Adipocyte (in vitro differentiated cells): Measurements from ENCODE around the gene USP17L18.
"Not testable (repeated sequence)": the region's sequence is repeated elsewhere in the genome, so short reads cannot be mapped to it uniquely, and the experiment has no call there.

Source experiments
- DNase-seq: peaks from one replicate; pipeline ENCODE4 v3.0.0-alpha.2; 2015; ENCODE audit warnings: low read depth
- H3K27me3 ChIP-seq: replicated peaks from 2 replicates; pipeline ENCODE4 v1.7.0; 2013; ENCODE audit warnings: mild to moderate bottlenecking, low read length, moderate library complexity; ENCODE audit not compliant: control insufficient read depth, insufficient read depth
- H3K36me3 ChIP-seq: 2 replicates; pipeline ENCODE4 v1.7.0; 2013; ENCODE audit warnings: low read length, mild to moderate bottlenecking, moderate library complexity; ENCODE audit not compliant: control insufficient read depth, insufficient read depth, severe bottlenecking
- H3K4me1 ChIP-seq: 2 replicates; pipeline ENCODE4 v1.7.0; 2013; ENCODE audit warnings: mild to moderate bottlenecking, low read length, moderate library complexity; ENCODE audit not compliant: control insufficient read depth, insufficient read depth
- H3K4me3 ChIP-seq: 2 replicates; pipeline ENCODE4 v1.7.0; 2013; ENCODE audit warnings: mild to moderate bottlenecking, low read length, moderate library complexity
- H3K9ac ChIP-seq: 2 replicates; pipeline ENCODE4 v1.7.0; 2013; ENCODE audit warnings: mild to moderate bottlenecking, low read length, moderate library complexity
- H3K9me3 ChIP-seq: 2 replicates; pipeline ENCODE4 v1.7.0; 2013; ENCODE audit warnings: mild to moderate bottlenecking, low read length, moderate library complexity; ENCODE audit not compliant: control insufficient read depth

The USP17L18 gene

GRCh38 chr4:9247953-9248680, at the start of gene USP17L18:
TSS of gene USP17L18 (plus strand) at chr4:9248630. CDS start at chr4:9248630, 0 bp downstream.
- not testable (repeated sequence) for H3K9ac ChIP-seq, H3K9me3 ChIP-seq, DNase-seq, H3K4me3 ChIP-seq, H3K27me3 ChIP-seq, H3K36me3 ChIP-seq, H3K4me1 ChIP-seq

- not testable (repeated sequence) for H3K36me3 ChIP-seq, H3K4me1 ChIP-seq, H3K9ac ChIP-seq, H3K9me3 ChIP-seq, DNase-seq, H3K27me3 ChIP-seq, H3K4me3 ChIP-seq
Observed at GRCh38 chr4:9210357-9210756, 38.1 kb upstream of the USP17L18 start, which contains the start of gene USP17L10. TSS of gene USP17L10 (plus strand) at chr4:9210657. CDS start at chr4:9210657, 0 bp downstream.

GRCh38 chr4:9214701-9215100, 33.7 kb upstream of the USP17L18 start:
- H3K4me1 ChIP-seq, H3K4me3 ChIP-seq, DNase-seq, H3K27me3 ChIP-seq, H3K9me3 ChIP-seq, H3K36me3 ChIP-seq, H3K9ac ChIP-seq: not testable (repeated sequence)

- H3K9me3 ChIP-seq, H3K9ac ChIP-seq, H3K4me3 ChIP-seq, DNase-seq, H3K36me3 ChIP-seq, H3K27me3 ChIP-seq, H3K4me1 ChIP-seq: not testable (repeated sequence)
Observed at GRCh38 chr4:9215105-9215504, 33.3 kb upstream of the USP17L18 start, which contains the start of gene USP17L11. TSS of gene USP17L11 (plus strand) at chr4:9215405. CDS start at chr4:9215405, 0 bp downstream.

GRCh38 chr4:9219852-9220251, 28.6 kb upstream of the USP17L18 start, which contains the start of gene USP17L12:
TSS of gene USP17L12 (plus strand) at chr4:9220152. CDS start at chr4:9220152, 0 bp downstream.
- H3K9ac ChIP-seq, H3K4me3 ChIP-seq, H3K4me1 ChIP-seq, H3K36me3 ChIP-seq, H3K27me3 ChIP-seq, H3K9me3 ChIP-seq, DNase-seq: not testable (repeated sequence)

GRCh38 chr4:9224596-9224995, 23.8 kb upstream of the USP17L18 start, which contains the start of gene USP17L13:
TSS of gene USP17L13 (plus strand) at chr4:9224896. CDS start at chr4:9224896, 0 bp downstream.
- H3K4me3 ChIP-seq, H3K27me3 ChIP-seq, H3K4me1 ChIP-seq, DNase-seq, H3K36me3 ChIP-seq, H3K9me3 ChIP-seq, H3K9ac ChIP-seq: not testable (repeated sequence)

- H3K9ac ChIP-seq, H3K27me3 ChIP-seq, H3K9me3 ChIP-seq, H3K4me1 ChIP-seq, H3K36me3 ChIP-seq, H3K4me3 ChIP-seq, DNase-seq: not testable (repeated sequence)
Observed at GRCh38 chr4:9230249-9230648, 18.2 kb upstream of the USP17L18 start.

- not testable (repeated sequence) for H3K27me3 ChIP-seq, H3K4me1 ChIP-seq, H3K4me3 ChIP-seq, H3K9me3 ChIP-seq, H3K9ac ChIP-seq, H3K36me3 ChIP-seq, DNase-seq
Observed at GRCh38 chr4:9234085-9234484, 14.3 kb upstream of the USP17L18 start, which contains the start of gene USP17L15. TSS of gene USP17L15 (plus strand) at chr4:9234385. CDS start at chr4:9234385, 0 bp downstream.

- not testable (repeated sequence) for H3K9ac ChIP-seq, DNase-seq, H3K9me3 ChIP-seq
Observed at GRCh38 chr4:9238461-9238860, 10.0 kb upstream of the USP17L18 start.

GRCh38 chr4:9243579-9243978, 4.9 kb upstream of the USP17L18 start, which contains the start of gene USP17L17:
TSS of gene USP17L17 (plus strand) at chr4:9243879. CDS start at chr4:9243879, 0 bp downstream.
- H3K4me1 ChIP-seq, H3K9ac ChIP-seq, H3K9me3 ChIP-seq, DNase-seq, H3K27me3 ChIP-seq, H3K36me3 ChIP-seq, H3K4me3 ChIP-seq: not testable (repeated sequence)

More at GRCh38 chr4:9238461-9238860, 10.0 kb upstream of the USP17L18 start:
- not testable (repeated sequence) for H3K27me3 ChIP-seq, H3K4me1 ChIP-seq, H3K36me3 ChIP-seq, H3K4me3 ChIP-seq

- H3K9ac ChIP-seq, H3K4me3 ChIP-seq, H3K36me3 ChIP-seq, H3K27me3 ChIP-seq, DNase-seq, H3K4me1 ChIP-seq, H3K9me3 ChIP-seq: not testable (repeated sequence)
Observed at GRCh38 chr4:9253078-9253477, 4.6 kb downstream of the USP17L18 start, which contains the start of gene USP17L19. TSS of gene USP17L19 (plus strand) at chr4:9253378. CDS start at chr4:9253378, 0 bp downstream.
